Memory B cell (primary cell): ENCODE results near the gene PCDHA9.
"Not testable (repeated sequence)": the region's sequence is repeated elsewhere in the genome, so short reads cannot be mapped to it uniquely, and the experiment has no call there.

Source experiments
- ATAC-seq: fragments of 150-1000 bp; cut with Tn5 transposase; 2 replicates; pipeline ENCODE4 v1.10.0; 2021; ENCODE audit warnings: low read depth, mild to moderate bottlenecking, moderate library complexity
- DNase-seq, 2 donors: peaks; one replicate each; pipeline ENCODE4 v3.0.0; 2022; ENCODE audit warnings: low spot score in 2 of 2
- H3K27ac Mint-ChIP-seq: one replicate; pipeline ENCODE4 v1.8.0; 2022; ENCODE audit warnings: mild to moderate bottlenecking, moderate library complexity, mixed read lengths
- H3K27me3 Mint-ChIP-seq: one replicate; pipeline ENCODE4 v1.8.0; 2022; ENCODE audit warnings: mixed read lengths
- H3K36me3 Mint-ChIP-seq: one replicate; pipeline ENCODE4 v1.8.0; 2022; ENCODE audit warnings: mild to moderate bottlenecking, mixed read lengths
- H3K4me1 Mint-ChIP-seq: one replicate; pipeline ENCODE4 v1.8.0; 2022; ENCODE audit warnings: mixed read lengths
- H3K4me3 Mint-ChIP-seq: one replicate; pipeline ENCODE4 v1.8.0; 2022; ENCODE audit warnings: mild to moderate bottlenecking, moderate library complexity, mixed read lengths
- H3K9me3 Mint-ChIP-seq: one replicate; pipeline ENCODE4 v1.8.0; 2022; ENCODE audit warnings: mixed read lengths

The PCDHA9 gene

DNA sequence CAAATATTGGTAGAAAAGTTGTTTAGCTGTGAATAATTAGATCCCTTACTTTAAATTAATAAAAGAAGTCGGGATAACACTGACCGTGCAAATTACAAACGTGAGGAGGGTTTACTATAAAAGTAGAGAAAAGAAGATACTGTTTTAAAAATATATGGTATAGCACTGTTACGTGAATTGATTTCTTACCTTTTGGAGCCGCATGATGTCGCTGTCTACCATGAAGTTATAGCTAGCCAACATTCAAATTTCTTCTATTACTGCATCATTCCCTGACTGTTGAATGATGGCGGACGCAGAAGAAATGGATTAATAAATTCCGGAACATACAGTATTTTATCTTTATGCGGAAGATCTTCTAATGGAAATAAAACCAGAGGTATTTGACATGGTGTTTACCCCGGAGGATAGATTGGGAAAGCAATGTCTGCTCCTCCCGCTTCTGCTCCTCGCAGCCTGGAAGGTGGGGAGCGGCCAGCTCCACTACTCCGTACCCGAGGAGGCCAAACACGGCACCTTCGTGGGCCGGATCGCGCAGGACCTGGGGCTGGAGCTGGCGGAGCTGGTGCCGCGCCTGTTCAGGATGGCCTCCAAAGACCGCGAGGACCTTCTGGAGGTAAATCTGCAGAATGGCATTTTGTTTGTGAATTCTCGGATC, 20.3 kb upstream of the PCDHA9 start, which contains the start of gene PCDHA6:
TSS of gene PCDHA6 (plus strand) at position 257 of the 658 bp plus-strand sequence. CDS start at position 389, 132 bp downstream.
- no peaks in the 10 kb centered on the region for H3K4me1 Mint-ChIP-seq
- ATAC-seq: no peak
- peaks cover 5% of the 10 kb centered on the region for H3K9me3 Mint-ChIP-seq
- no peak for DNase-seq
- H3K27me3 Mint-ChIP-seq: peaks cover 7% of the 10 kb centered on the region
- H3K4me3 Mint-ChIP-seq: no peak within 1 kb of the TSS
- H3K27ac Mint-ChIP-seq: no peak within 1 kb of the TSS
- no peaks in the 10 kb centered on the region for H3K36me3 Mint-ChIP-seq

DNA sequence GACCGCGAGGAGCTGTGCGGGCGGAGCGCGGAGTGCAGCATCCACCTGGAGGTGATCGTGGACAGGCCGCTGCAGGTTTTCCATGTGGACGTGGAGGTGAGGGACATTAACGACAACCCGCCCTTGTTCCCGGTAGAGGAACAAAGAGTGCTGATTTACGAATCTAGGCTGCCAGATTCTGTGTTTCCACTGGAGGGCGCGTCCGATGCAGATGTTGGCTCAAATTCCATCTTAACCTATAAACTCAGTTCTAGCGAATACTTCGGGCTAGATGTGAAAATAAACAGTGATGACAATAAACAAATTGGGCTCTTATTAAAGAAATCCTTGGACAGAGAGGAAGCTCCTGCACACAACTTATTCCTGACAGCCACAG, 19.8 kb upstream of the PCDHA9 start:
- peaks cover 9% of the 10 kb centered on the region for H3K27me3 Mint-ChIP-seq
- ATAC-seq (no peak), DNase-seq (no peak)
- no peak overlapping the region for H3K27ac Mint-ChIP-seq
- H3K9me3 Mint-ChIP-seq: peaks cover 7% of the 10 kb centered on the region
- H3K36me3 Mint-ChIP-seq: no peaks in the 10 kb centered on the region
- H3K4me3 Mint-ChIP-seq: no peak overlapping the region
- H3K4me1 Mint-ChIP-seq: no peaks in the 10 kb centered on the region

DNA sequence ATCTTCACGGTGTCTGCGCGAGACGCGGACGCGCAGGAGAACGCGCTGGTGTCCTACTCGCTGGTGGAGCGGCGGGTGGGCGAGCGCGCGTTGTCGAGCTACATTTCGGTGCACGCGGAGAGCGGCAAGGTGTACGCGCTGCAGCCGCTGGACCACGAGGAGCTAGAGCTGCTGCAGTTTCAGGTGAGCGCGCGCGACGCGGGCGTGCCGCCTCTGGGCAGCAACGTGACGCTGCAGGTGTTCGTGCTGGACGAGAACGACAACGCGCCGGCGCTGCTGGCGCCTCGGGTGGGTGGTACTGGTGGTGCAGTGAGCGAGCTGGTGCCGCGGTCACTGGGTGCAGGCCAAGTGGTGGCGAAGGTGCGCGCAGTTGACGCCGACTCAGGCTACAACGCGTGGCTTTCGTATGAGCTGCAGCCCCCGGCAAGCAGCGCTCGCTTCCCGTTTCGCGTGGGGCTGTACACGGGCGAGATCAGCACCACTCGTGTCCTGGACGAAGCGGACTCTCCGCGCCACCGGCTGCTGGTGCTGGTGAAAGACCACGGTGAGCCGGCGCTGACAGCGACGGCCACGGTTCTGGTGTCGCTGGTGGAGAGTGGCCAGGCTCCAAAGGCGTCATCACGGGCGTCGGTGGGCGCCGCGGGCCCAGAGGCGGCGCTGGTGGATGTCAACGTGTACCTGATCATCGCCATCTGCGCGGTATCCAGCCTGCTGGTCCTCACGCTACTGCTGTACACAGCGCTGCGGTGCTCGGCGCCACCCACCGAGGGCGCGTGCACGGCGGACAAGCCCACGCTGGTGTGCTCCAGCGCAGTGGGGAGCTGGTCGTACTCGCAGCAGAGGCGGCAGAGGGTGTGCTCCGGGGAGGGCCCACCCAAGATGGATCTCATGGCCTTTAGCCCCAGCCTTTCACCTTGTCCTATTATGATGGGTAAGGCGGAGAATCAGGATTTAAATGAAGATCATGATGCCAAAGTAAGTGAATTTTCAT, 18.4 kb upstream of the PCDHA9 start:
- H3K4me1 Mint-ChIP-seq, H3K9me3 Mint-ChIP-seq, H3K27ac Mint-ChIP-seq, H3K4me3 Mint-ChIP-seq, ATAC-seq, H3K36me3 Mint-ChIP-seq, DNase-seq: not testable (repeated sequence)
- peaks cover 10% of the 10 kb centered on the region for H3K27me3 Mint-ChIP-seq

DNA sequence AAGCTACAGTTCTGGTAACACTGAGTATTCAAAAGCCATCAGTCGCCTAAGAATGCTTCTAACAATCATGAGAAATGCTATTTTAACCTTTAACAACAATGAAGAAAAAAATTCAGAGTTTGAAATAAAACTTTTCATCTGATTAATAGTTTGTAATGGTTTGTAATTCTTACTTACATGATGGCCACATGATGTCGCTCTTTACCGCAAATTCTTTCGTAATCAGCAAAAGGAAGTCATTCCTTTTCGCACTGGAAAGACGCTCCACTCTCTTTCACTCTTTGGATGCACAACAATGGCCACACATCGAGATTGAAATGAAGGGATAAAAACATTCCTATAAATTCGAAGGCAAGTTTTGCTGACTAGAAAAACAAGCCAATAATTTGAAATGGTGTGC, 14.2 kb upstream of the PCDHA9 start, which contains the start of gene PCDHA7:
TSS of gene PCDHA7 (plus strand) at position 277 of the 400 bp plus-strand sequence. CDS start at position 392, 115 bp downstream.
- no peak within 1 kb of the TSS for H3K27ac Mint-ChIP-seq
- H3K36me3 Mint-ChIP-seq: peaks cover 2% of the 10 kb centered on the region
- H3K27me3 Mint-ChIP-seq: peaks cover 8% of the 10 kb centered on the region
- ATAC-seq (no peak), DNase-seq (no peak)
- H3K4me3 Mint-ChIP-seq: no peak within 1 kb of the TSS
- peaks cover 6% of the 10 kb centered on the region for H3K9me3 Mint-ChIP-seq
- no peaks in the 10 kb centered on the region for H3K4me1 Mint-ChIP-seq

DNA sequence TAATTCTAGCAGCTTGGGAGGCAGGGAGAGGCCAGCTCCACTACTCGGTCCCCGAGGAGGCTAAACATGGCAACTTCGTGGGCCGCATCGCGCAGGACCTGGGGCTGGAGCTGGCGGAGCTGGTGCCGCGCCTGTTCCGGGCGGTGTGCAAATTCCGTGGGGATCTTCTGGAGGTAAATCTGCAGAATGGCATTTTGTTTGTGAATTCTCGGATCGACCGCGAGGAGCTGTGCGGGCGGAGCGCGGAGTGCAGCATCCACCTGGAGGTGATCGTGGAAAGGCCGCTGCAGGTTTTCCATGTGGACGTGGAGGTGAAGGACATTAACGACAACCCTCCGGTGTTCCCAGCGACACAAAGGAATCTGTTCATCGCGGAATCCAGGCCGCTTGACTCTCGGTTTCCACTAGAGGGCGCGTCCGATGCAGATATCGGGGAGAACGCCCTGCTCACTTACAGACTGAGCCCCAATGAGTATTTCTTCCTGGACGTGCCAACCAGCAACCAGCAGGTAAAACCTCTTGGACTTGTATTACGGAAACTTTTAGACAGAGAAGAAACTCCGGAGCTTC, 13.7 kb upstream of the PCDHA9 start:
- H3K27me3 Mint-ChIP-seq: not testable (repeated sequence)

DNA sequence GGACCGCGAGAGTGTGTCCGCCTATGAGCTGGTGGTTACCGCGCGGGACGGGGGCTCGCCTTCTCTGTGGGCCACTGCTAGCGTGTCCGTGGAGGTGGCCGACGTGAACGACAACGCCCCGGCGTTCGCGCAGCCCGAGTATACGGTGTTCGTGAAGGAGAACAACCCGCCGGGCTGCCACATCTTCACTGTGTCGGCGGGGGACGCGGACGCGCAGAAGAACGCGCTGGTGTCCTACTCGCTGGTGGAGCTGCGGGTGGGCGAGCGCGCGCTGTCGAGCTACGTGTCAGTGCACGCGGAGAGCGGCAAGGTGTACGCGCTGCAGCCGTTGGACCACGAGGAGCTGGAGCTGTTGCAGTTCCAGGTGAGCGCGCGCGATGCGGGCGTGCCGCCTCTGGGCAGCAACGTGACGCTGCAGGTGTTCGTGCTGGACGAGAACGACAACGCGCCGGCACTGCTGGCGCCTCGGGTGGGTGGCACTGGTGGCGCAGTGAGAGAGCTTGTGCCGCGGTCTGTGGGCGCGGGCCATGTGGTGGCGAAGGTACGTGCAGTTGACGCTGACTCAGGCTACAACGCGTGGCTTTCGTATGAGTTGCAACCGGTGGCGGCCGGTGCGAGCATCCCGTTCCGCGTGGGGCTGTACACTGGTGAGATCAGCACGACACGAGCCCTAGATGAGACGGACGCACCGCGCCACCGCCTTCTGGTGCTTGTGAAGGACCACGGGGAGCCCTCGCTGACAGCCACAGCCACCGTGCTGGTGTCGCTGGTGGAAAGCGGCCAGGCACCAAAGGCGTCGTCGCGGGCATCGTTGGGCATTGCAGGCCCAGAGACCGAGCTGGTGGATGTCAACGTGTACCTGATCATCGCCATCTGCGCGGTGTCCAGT, 12.3 kb upstream of the PCDHA9 start:
- ATAC-seq: no peak

More for the DNA sequence above, 13.7 kb upstream of the PCDHA9 start:
- not testable (repeated sequence) for H3K9me3 Mint-ChIP-seq, H3K36me3 Mint-ChIP-seq, H3K4me1 Mint-ChIP-seq, H3K4me3 Mint-ChIP-seq, H3K27ac Mint-ChIP-seq, DNase-seq, ATAC-seq

DNA sequence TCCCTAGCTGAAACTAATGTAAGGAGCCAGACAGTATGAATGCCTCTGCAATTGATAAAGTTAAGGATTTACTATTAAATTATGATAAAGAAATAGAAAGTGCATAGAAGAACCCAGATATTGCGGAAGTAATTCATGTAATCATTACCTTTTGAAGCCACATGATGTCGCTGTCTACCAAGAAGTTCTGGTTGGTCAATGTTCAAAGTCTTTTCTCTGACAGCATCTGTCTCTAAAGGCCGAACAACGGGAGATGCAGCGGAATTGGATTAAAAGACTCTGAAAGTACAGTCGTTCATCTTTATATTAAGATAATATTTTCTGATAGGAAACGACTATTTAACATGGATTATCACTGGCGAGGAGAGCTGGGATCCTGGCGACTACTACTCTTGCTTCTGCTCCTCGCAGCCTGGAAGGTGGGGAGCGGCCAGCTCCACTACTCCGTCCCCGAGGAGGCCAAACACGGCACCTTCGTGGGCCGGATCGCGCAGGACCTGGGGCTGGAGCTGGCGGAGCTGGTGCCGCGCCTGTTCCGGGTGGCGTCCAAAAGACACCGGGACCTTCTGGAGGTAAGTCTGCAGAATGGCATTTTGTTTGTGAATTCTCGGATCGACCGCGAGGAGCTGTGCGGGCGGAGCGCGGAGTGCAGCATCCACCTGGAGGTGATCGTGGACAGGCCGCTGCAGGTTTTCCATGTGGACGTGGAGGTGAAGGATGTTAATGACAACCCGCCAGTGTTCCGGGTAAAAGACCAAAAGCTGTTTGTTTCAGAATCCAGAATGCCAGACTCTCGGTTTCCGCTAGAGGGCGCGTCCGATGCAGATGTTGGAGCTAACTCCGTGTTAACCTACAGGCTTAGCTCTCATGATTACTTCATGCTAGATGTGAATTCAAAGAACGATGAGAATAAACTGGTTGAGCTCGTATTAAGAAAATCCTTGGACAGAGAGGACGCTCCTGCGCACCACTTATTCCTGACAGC, 6.9 kb upstream of the PCDHA9 start, which contains the start of gene PCDHA8:
TSS of gene PCDHA8 (plus strand) at position 210 of the 985 bp plus-strand sequence. CDS start at position 345, 135 bp downstream.
- H3K27me3 Mint-ChIP-seq: peaks cover 2% of the 10 kb centered on the region
- peaks cover 2% of the 10 kb centered on the region for H3K36me3 Mint-ChIP-seq
- peaks cover 5% of the 10 kb centered on the region for H3K9me3 Mint-ChIP-seq
- H3K27ac Mint-ChIP-seq: no peak within 1 kb of the TSS
- H3K4me3 Mint-ChIP-seq: no peak within 1 kb of the TSS
- no peaks in the 10 kb centered on the region for H3K4me1 Mint-ChIP-seq
- DNase-seq: no peak
- ATAC-seq: no peak

More for the DNA sequence above, 12.3 kb upstream of the PCDHA9 start:
- Mint-ChIP-seq H3K27ac (no peak overlapping the region), H3K27me3 (peaks cover 8% of the 10 kb centered on the region), H3K4me3 (no peak overlapping the region), H3K9me3 (peaks cover 9% of the 10 kb centered on the region), H3K36me3 (peaks cover 2% of the 10 kb centered on the region), H3K4me1 (no peaks in the 10 kb centered on the region)
- DNase-seq: no peak

DNA sequence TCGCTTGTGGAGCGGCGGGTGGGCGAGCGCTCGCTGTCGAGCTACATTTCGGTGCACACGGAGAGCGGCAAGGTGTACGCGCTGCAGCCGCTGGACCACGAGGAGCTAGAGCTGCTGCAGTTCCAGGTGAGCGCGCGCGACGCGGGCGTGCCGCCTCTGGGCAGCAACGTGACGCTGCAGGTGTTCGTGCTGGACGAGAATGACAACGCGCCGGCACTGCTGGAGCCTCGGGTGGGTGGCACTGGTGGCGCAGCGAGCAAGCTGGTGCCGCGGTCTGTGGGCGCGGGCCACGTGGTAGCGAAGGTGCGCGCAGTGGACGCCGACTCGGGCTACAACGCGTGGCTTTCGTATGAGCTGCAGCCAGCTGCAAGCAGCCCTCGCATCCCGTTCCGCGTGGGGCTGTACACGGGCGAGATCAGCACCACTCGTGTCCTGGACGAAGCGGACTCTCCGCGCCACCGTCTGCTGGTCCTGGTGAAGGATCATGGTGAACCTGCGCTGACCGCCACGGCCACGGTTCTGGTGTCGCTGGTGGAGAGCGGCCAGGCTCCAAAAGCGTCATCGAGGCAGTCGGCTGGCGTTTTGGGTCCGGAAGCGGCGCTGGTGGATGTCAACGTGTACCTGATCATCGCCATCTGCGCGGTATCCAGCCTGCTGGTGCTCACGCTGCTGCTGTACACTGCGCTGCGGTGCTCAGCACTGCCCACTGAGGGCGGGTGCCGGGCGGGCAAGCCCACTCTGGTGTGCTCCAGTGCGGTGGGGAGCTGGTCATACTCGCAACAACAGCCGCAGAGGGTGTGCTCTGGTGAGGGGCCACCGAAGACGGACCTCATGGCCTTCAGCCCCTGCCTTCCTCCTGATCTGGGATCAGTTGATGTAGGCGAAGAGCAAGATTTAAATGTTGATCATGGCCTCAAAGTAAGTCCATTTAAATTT, 5.1 kb upstream of the PCDHA9 start:
- H3K4me1 Mint-ChIP-seq: no peaks in the 10 kb centered on the region
- no peak overlapping the region for H3K27ac Mint-ChIP-seq
- no peak overlapping the region for H3K4me3 Mint-ChIP-seq
- no peaks in the 10 kb centered on the region for H3K36me3 Mint-ChIP-seq
- DNase-seq (no peak), ATAC-seq (no peak)
- peaks cover 2% of the 10 kb centered on the region for H3K27me3 Mint-ChIP-seq
- peaks cover 7% of the 10 kb centered on the region for H3K9me3 Mint-ChIP-seq

DNA sequence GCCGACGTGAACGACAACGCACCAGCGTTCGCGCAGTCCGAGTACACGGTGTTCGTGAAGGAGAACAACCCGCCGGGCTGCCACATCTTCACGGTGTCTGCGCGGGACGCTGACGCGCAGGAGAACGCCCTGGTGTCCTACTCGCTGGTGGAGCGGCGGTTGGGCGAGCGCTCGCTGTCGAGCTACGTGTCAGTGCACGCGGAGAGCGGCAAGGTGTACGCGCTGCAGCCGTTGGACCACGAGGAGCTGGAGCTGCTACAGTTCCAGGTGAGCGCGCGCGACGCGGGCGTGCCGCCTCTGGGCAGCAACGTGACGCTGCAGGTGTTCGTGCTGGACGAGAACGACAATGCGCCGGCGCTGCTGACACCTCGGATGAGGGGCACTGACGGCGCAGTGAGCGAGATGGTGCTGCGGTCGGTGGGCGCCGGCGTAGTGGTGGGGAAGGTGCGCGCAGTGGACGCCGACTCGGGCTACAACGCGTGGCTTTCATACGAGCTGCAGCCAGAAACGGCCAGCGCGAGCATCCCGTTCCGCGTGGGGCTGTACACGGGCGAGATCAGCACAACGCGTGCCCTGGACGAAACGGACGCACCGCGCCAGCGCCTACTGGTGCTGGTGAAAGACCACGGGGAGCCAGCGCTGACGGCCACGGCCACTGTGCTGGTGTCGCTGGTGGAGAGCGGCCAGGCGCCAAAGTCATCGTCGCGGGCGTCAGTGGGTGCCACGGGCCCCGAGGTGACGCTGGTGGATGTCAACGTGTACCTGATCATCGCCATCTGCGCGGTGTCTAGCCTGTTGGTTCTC, 1.9 kb downstream of the PCDHA9 start:
- not testable (repeated sequence) for H3K4me3 Mint-ChIP-seq, H3K27me3 Mint-ChIP-seq

DNA sequence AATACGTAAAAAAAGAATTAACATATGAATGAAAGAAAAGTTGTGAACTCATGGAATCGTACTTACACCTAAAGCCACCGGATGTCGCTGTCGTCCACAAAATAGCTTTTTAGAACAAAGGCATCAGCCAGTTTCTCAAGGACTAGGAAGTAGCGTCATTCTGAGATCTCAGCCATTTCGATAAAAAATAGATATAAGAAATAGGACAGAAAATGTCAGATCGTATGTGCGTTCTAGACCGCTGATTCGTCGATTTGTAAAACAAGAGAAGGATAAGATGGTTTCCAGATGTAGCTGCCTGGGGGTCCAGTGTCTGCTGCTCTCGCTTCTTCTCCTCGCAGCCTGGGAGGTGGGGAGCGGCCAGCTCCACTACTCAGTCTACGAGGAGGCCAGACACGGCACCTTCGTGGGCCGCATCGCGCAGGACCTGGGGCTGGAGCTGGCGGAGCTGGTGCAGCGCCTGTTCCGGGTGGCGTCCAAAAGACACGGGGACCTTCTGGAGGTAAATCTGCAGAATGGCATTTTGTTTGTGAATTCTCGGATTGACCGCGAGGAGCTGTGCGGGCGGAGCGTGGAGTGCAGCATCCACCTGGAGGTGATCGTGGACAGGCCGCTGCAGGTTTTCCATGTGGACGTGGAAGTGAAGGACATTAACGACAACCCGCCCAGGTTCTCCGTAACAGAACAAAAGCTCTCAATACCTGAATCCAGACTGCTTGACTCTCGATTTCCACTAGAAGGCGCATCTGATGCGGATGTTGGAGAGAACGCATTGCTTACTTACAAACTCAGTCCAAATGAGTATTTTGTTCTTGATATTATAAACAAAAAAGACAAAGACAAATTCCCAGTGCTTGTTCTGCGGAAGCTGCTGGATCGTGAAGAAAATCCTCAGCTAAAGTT, 7.8 kb downstream of the PCDHA9 start, which contains the start of gene PCDHA10:
TSS of gene PCDHA10 (plus strand) at position 126 of the 903 bp plus-strand sequence. CDS start at position 278, 152 bp downstream.
- H3K27ac Mint-ChIP-seq: no peak within 1 kb of the TSS
- H3K27me3 Mint-ChIP-seq: no peaks in the 10 kb centered on the region
- DNase-seq (no peak), ATAC-seq (no peak)
- H3K36me3 Mint-ChIP-seq: peaks cover 2% of the 10 kb centered on the region
- H3K9me3 Mint-ChIP-seq: no peaks in the 10 kb centered on the region
- H3K4me1 Mint-ChIP-seq: no peaks in the 10 kb centered on the region
- H3K4me3 Mint-ChIP-seq: no peak within 1 kb of the TSS

More for the DNA sequence above, 1.9 kb downstream of the PCDHA9 start:
- H3K4me1 Mint-ChIP-seq, DNase-seq, ATAC-seq, H3K9me3 Mint-ChIP-seq, H3K27ac Mint-ChIP-seq, H3K36me3 Mint-ChIP-seq: not testable (repeated sequence)
